Ovary (tissue), 3 donors: ENCODE measurements around the gene SPRYD4.

Experiments
- EP300 ChIP-seq: sonication (generic); formaldehyde crosslinking; IDR thresholded peaks from one replicate; pipeline ENCODE4 v1.6.1; 2017; ENCODE audit warnings: antibody characterized with exemption
- TF ChIP-seq, protein P1 (sequence below), 3 donors: fragments of 450-650 bp in 2 of 3; fragments of 200-600 bp in 1 of 3; IDR thresholded peaks; one replicate each; pipeline versions ENCODE4 v1.5.1 to v1.8.0; 2016 to 2022; ENCODE audit warnings: antibody characterized with exemption in 3 of 3, mild to moderate bottlenecking in 1 of 3
- donor health status: DM: no; HTN: no; CAD: no.

DNA sequence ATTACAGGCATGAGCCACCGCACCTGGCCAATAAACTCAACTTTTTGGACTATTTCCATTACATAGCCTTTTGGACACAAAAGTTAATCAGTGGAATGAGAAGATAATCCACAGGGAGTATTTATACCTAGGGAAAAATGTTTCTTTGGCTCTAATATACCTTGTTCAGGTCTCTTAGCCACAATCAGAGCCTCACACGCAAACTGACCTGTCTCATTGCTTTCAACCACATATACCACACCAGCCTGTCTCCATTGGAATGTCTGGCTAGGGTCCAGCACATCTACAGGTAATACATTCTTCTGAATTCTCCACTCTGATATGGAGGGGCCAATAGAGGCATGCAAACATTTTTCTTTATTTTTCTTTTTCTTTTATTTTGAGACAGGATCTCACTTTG lies 49.5 kb downstream of the SPRYD4 start:
- TF ChIP-seq EP300, result no peak
- TF ChIP-seq, protein P1, sequence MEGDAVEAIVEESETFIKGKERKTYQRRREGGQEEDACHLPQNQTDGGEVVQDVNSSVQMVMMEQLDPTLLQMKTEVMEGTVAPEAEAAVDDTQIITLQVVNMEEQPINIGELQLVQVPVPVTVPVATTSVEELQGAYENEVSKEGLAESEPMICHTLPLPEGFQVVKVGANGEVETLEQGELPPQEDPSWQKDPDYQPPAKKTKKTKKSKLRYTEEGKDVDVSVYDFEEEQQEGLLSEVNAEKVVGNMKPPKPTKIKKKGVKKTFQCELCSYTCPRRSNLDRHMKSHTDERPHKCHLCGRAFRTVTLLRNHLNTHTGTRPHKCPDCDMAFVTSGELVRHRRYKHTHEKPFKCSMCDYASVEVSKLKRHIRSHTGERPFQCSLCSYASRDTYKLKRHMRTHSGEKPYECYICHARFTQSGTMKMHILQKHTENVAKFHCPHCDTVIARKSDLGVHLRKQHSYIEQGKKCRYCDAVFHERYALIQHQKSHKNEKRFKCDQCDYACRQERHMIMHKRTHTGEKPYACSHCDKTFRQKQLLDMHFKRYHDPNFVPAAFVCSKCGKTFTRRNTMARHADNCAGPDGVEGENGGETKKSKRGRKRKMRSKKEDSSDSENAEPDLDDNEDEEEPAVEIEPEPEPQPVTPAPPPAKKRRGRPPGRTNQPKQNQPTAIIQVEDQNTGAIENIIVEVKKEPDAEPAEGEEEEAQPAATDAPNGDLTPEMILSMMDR (IDR thresholded peaks at IDR 0.05), result no peak
